Measurements from ENCODE around the gene THAP3. TPM values are rescaled to one million over a fixed set of nuclear protein-coding genes. Genes with fewer than 3 reads are reported as not detected.

The THAP3 gene
- total and polyA plus RNA-seq, 9 of the 15 experiments (the other 6 are each of a cell fraction or from before 2014, with no cell fraction given), result 1.9 to 31.2 (median 18.2) TPM

GRCh38 chr1:6658359-6659060, 33.8 kb downstream of the THAP3 start (continued):
- no peak for TF ChIP-seq CHAMP1 (IDR thresholded peaks at IDR 0.05)
- TF ChIP-seq CBFB (CRISPR knock-in tag; IDR thresholded peaks at IDR 0.05), result no peak
- no peak for TF ChIP-seq ZFP30 (CRISPR knock-in tag; IDR thresholded peaks at IDR 0.05; ENCODE audit: borderline replicate concordance)
- TF ChIP-seq ZBTB7A (IDR thresholded peaks at IDR 0.05; ENCODE audit: borderline replicate concordance, control insufficient read depth, low read depth, low read length), result no peak
- TF ChIP-seq CREB3 (tag; conservative IDR thresholded peaks at IDR 0.05; ENCODE audit: low read depth), result no peak
- no peak for TF ChIP-seq ZNF764 (CRISPR knock-in tag; IDR thresholded peaks at IDR 0.05; ENCODE audit: low read depth)
- TF ChIP-seq UBTF (IDR thresholded peaks at IDR 0.05; ENCODE audit: borderline replicate concordance in 1 of 2, low read depth in 2 of 2, low read length in 2 of 2), result no peak

Measured in K562 (cell line).